Osteocyte (in vitro differentiated cells): ENCODE results near the gene FBXO44. TPM values are rescaled to one million over a fixed set of nuclear protein-coding genes. Genes with fewer than 3 reads are reported as not detected.

ENCODE experiments used
- DNase-seq: peaks from one replicate; pipeline ENCODE4 v3.0.0; 2021; ENCODE audit warnings: mixed read lengths; ENCODE audit not compliant: unreplicated experiment; ENCODE audit errors: extremely low spot score
- H3K27ac Mint-ChIP-seq: one replicate; pipeline ENCODE4 v1.8.0; 2021; ENCODE audit warnings: mild to moderate bottlenecking, mixed read lengths; ENCODE audit not compliant: unreplicated experiment
- H3K27me3 Mint-ChIP-seq: one replicate; pipeline ENCODE4 v1.8.0; 2021; ENCODE audit warnings: mixed read lengths; ENCODE audit not compliant: unreplicated experiment
- H3K36me3 Mint-ChIP-seq: one replicate; pipeline ENCODE4 v1.8.0; 2021; ENCODE audit warnings: mixed read lengths; ENCODE audit not compliant: unreplicated experiment
- H3K4me1 Mint-ChIP-seq: one replicate; pipeline ENCODE4 v1.8.0; 2021; ENCODE audit warnings: mixed read lengths; ENCODE audit not compliant: unreplicated experiment
- H3K4me3 Mint-ChIP-seq: one replicate; pipeline ENCODE4 v1.8.0; 2021; ENCODE audit warnings: mild to moderate bottlenecking, moderate library complexity, mixed read lengths; ENCODE audit not compliant: unreplicated experiment
- H3K9me3 Mint-ChIP-seq: one replicate; pipeline ENCODE4 v1.8.0; 2021; ENCODE audit warnings: mixed read lengths; ENCODE audit not compliant: unreplicated experiment
- total RNA-seq: library from RNA; stranded (reverse); gene quantifications from 2 replicates; pipeline ENCODE4 v1.2.1, GENCODE V29; 2021
- TF ChIP-seq, protein P1 (sequence below): fragments of 200-600 bp; sonication (generic); IDR thresholded peaks from 2 replicates; pipeline ENCODE4 v1.5.0; 2021; ENCODE audit warnings: antibody characterized with exemption, mild to moderate bottlenecking, moderate library complexity

Gene FBXO44
- total RNA-seq, 1 donor from 2014 or later = 27.7 TPM

DNA sequence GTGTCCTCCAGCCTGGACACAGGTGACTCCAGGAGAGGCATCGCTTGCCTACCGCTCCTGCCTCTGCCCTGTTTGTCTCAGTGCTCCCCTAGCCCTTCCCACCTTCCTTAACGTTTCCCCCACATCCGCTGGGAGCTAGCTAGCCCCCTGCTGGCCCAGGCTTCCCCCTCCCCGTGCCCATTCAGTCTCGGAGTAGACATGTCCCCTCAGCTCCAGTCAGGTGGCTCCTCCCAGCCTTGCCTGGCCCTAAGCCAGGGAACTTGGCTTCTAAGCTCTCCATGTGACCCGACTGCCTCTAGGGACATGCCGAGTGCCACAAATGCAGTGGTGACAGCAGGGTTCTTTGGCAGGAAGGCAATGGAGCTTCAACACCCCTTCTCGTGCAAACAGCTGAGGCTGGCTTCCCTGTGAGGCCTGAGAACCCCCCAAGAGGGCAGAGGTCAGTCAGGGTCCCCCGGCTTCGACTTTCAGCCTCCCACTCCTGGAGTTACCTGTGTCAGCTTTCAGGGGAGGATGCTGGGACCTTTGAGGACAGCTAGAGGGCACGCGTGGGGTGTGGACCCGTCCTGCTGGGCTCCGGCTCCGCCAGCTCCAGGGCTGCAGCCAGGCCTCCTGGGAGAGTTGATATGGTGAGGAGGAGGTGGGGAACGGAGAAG is 53.1 kb downstream of the FBXO44 start:
- Mint-ChIP-seq H3K27me3 (peaks cover 26% of the 10 kb centered on the region), H3K9me3 (no peaks in the 10 kb centered on the region), H3K36me3 (no peaks in the 10 kb centered on the region), H3K4me3 (no peak overlapping the region), H3K4me1 (no peaks in the 10 kb centered on the region), H3K27ac (no peak overlapping the region)
- TF ChIP-seq, protein P1, sequence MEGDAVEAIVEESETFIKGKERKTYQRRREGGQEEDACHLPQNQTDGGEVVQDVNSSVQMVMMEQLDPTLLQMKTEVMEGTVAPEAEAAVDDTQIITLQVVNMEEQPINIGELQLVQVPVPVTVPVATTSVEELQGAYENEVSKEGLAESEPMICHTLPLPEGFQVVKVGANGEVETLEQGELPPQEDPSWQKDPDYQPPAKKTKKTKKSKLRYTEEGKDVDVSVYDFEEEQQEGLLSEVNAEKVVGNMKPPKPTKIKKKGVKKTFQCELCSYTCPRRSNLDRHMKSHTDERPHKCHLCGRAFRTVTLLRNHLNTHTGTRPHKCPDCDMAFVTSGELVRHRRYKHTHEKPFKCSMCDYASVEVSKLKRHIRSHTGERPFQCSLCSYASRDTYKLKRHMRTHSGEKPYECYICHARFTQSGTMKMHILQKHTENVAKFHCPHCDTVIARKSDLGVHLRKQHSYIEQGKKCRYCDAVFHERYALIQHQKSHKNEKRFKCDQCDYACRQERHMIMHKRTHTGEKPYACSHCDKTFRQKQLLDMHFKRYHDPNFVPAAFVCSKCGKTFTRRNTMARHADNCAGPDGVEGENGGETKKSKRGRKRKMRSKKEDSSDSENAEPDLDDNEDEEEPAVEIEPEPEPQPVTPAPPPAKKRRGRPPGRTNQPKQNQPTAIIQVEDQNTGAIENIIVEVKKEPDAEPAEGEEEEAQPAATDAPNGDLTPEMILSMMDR = no peak
- DNase-seq = no peak

GRCh38 chr1:11708554-11709350 is 54.1 kb downstream of the FBXO44 start:
- Mint-ChIP-seq H3K4me1 (no peaks in the 10 kb centered on the region), H3K4me3 (no peak overlapping the region), H3K36me3 (no peaks in the 10 kb centered on the region), H3K9me3 (no peaks in the 10 kb centered on the region), H3K27me3 (peaks cover 21% of the 10 kb centered on the region), H3K27ac (no peak overlapping the region)
- no peak for DNase-seq
- TF ChIP-seq, protein P1 = no peak

GRCh38 chr1:11711490-11711889 is 56.8 kb downstream of the FBXO44 start:
- no peaks in the 10 kb centered on the region for H3K36me3 Mint-ChIP-seq
- no peak overlapping the region for H3K4me3 Mint-ChIP-seq
- H3K27me3 Mint-ChIP-seq = peaks cover 19% of the 10 kb centered on the region
- no peaks in the 10 kb centered on the region for H3K9me3 Mint-ChIP-seq
- DNase-seq = no peak
- TF ChIP-seq, protein P1 = no peak
- no peak overlapping the region for H3K27ac Mint-ChIP-seq
- H3K4me1 Mint-ChIP-seq = no peaks in the 10 kb centered on the region

GRCh38 chr1:11712285-11712684 is 57.6 kb downstream of the FBXO44 start:
- Mint-ChIP-seq H3K9me3 (no peaks in the 10 kb centered on the region), H3K27ac (no peak overlapping the region), H3K27me3 (peaks cover 17% of the 10 kb centered on the region), H3K36me3 (no peaks in the 10 kb centered on the region), H3K4me1 (no peaks in the 10 kb centered on the region), H3K4me3 (no peak overlapping the region)
- no peak for DNase-seq
- TF ChIP-seq, protein P1 = no peak

Other genes with a start within 250 kb of the FBXO44 start
- 0.21 and 0.43 TPM in 2 replicates for gene DISP3, start 175.7 kb upstream of the FBXO44 start, total RNA-seq
- 1.4 and 2.0 TPM in 2 replicates for gene FBXO2, start 448 bp upstream of the FBXO44 start, total RNA-seq
- 7.8 and 8.4 TPM in 2 replicates for gene FBXO6, start 9.3 kb downstream of the FBXO44 start, total RNA-seq
- 48.0 and 50.1 TPM in 2 replicates for gene MAD2L2, start 26.3 kb downstream of the FBXO44 start, total RNA-seq
- gene DRAXIN, start 36.8 kb downstream of the FBXO44 start, total RNA-seq = 0.10 and 0.21 TPM in 2 replicates
- gene AGTRAP, start 81.3 kb downstream of the FBXO44 start, total RNA-seq = 25.4 and 30.4 TPM in 2 replicates
- not detected in 2 replicates for gene C1orf167, start 107.3 kb downstream of the FBXO44 start, total RNA-seq
- 30.5 and 33.2 TPM in 2 replicates for gene MTHFR, start 151.1 kb downstream of the FBXO44 start, total RNA-seq
- 27.8 and 30.4 TPM in 2 replicates for gene CLCN6, start 151.3 kb downstream of the FBXO44 start, total RNA-seq
- not detected in 2 replicates for gene NPPA, start 192.9 kb downstream of the FBXO44 start, total RNA-seq
- gene NPPB, start 204.1 kb downstream of the FBXO44 start, total RNA-seq = not detected in 2 replicates